T-helper 2 cell (primary cell): Measurements from ENCODE around the gene ANKRD23.
A peak's percentile ranks its signal among the peaks of the same experiment; 100 is the strongest.

Source experiments
- DNase-seq, 5 experiments: peaks; one replicate each; pipeline versions ENCODE4 v3.0.0 to v3.0.0-alpha.2; 2012 to 2022

ANKRD23 gene

GRCh38 chr2:96877042-96877451 lies 33.2 kb upstream of the ANKRD23 start:
- no peak for DNase-seq

GRCh38 chr2:96876269-96877041 lies 32.6 kb upstream of the ANKRD23 start:
- DNase-seq = no peak

GRCh38 chr2:96875498-96876268 lies 31.9 kb upstream of the ANKRD23 start:
- DNase-seq = no peak

GRCh38 chr2:96874198-96874831 lies 30.5 kb upstream of the ANKRD23 start:
- DNase-seq = no peak

GRCh38 chr2:96873651-96874096 lies 29.9 kb upstream of the ANKRD23 start:
- DNase-seq = no peak

GRCh38 chr2:96872591-96873349 lies 28.9 kb upstream of the ANKRD23 start:
- no peak for DNase-seq

GRCh38 chr2:96870626-96871255 lies 26.9 kb upstream of the ANKRD23 start:
- DNase-seq = peak in 4 of 5 experiments; percentile 22 to 77 (median 64)

GRCh38 chr2:96869822-96870625 lies 26.2 kb upstream of the ANKRD23 start, which contains the start of gene SEMA4C:
Gene SEMA4C (minus strand): TSS chr2:96870080. CDS start chr2:96867886, 2,194 bp downstream.
- peak; percentile 24 to 63 (median 59) for DNase-seq

GRCh38 chr2:96869281-96869821 lies 25.5 kb upstream of the ANKRD23 start:
- DNase-seq = no peak

- peak; percentile 31 to 80 (median 48) for DNase-seq
Observed at GRCh38 chr2:96868555-96869280, 24.9 kb upstream of the ANKRD23 start.

GRCh38 chr2:96867756-96868554 lies 24.1 kb upstream of the ANKRD23 start:
- peak in 1 of 5 experiments; percentile 27 for DNase-seq

GRCh38 chr2:96866986-96867755 lies 23.4 kb upstream of the ANKRD23 start:
- peak in 1 of 5 experiments; percentile 31 for DNase-seq

GRCh38 chr2:96866586-96866985 lies 22.8 kb upstream of the ANKRD23 start:
- DNase-seq = no peak

GRCh38 chr2:96866149-96866548 lies 22.3 kb upstream of the ANKRD23 start:
- DNase-seq = no peak

GRCh38 chr2:96865654-96866053 lies 21.8 kb upstream of the ANKRD23 start:
- no peak for DNase-seq

- DNase-seq = no peak
Observed at GRCh38 chr2:96864343-96865091, 20.7 kb upstream of the ANKRD23 start.

GRCh38 chr2:96863575-96864342 lies 19.9 kb upstream of the ANKRD23 start:
- no peak for DNase-seq
